ENCODE measurements around the gene KCTD8.

DNA sequence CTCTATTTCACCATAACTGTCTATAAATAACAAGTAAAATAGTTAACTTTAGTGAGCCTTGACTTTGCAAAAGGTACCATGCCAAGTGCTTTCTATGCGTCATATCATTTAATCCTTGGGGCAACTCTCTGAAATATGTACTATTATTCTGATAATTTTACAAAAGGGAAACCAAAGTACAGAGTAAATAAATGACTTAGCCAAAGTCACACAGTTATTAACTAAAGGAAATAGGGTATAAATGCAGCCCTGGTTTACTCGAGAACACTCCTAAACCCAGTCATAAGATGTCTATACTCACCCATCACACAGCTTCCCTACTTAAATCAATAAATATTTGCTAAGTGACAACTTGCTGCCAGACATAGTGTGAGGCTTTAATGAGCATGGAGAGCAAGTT lies 14.4 kb downstream of the KCTD8 start:
- no peak for TF ChIP-seq CTCF (IDR thresholded peaks at IDR 0.05)
- no peak for TF ChIP-seq EZH2 (IDR thresholded peaks at IDR 0.05; ENCODE audit: borderline replicate concordance, insufficient read depth, low read depth, low read length, poor library complexity, severe bottlenecking)

Data from B cell (primary cell).